ENCODE measurements around the gene FZD8.
A peak's percentile ranks its signal among the peaks of the same experiment; 100 is the strongest.

The FZD8 gene

GRCh38 chr10:35605191-35605590, 36.9 kb downstream of the FZD8 start, which contains the start of gene GJD4:
TSS of gene GJD4 (plus strand) at chr10:35605341. CDS start at chr10:35605568, 227 bp downstream.
- no peak within 1 kb of the TSS for H3K9ac ChIP-seq (ENCODE audit: low read length)

DNA sequence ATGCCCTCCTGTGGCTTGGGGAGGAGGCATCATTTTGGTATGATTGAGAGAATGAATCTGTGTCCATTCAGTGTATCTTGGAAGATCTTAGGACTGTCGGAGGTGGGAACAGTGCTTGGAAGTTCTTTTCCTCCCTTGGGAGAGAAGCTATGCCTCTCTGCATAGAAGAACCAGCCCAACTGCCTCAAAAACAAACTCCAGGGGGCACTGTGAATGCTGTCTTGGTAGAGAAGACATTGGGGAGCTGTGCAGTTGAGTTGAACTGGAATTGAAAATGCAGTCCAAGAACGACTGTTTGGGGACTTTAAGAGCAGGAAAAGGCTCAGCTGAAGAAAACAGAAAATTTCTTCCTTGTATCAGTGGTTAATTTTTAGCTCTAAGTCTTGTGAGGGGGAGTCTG, 41.9 kb downstream of the FZD8 start:
- H3K4me1 ChIP-seq (ENCODE audit: low read length), result no peaks in the 10 kb centered on the region
- no peak overlapping the region for H2AFZ ChIP-seq (ENCODE audit: low read depth, low read length)
- H3K4me3 ChIP-seq (ENCODE audit: low read length), result no peak overlapping the region
- H4K20me1 ChIP-seq (ENCODE audit: insufficient read depth, low read length), result no peaks in the 10 kb centered on the region
- no peak overlapping the region for H3K9ac ChIP-seq (ENCODE audit: low read length)
- H3K4me2 ChIP-seq (ENCODE audit: low read length), result no peak overlapping the region
- no peak overlapping the region for H3K27ac ChIP-seq (ENCODE audit: low read length)
- H3K9me3 ChIP-seq (ENCODE audit: insufficient read depth, low read length), result no peaks in the 10 kb centered on the region
- no peaks in the 10 kb centered on the region for H3K27me3 ChIP-seq (ENCODE audit: low read depth, low read length)
- H3K36me3 ChIP-seq (replicated peaks; ENCODE audit: low read depth, low read length), result no peaks in the 10 kb centered on the region
- TF ChIP-seq CTCF (IDR thresholded peaks at IDR 0.05; ENCODE audit: low read depth, low read length), result peak; percentile 3; the same call in 1 of the 2 replicates
- TF ChIP-seq EZH2phosphoT487 (IDR thresholded peaks at IDR 0.05; ENCODE audit: low read depth), result no peak
- H3K79me2 ChIP-seq (ENCODE audit: low read length), result no peaks in the 10 kb centered on the region

More at GRCh38 chr10:35605191-35605590, 36.9 kb downstream of the FZD8 start, which contains the start of gene GJD4:
- TF ChIP-seq CTCF (IDR thresholded peaks at IDR 0.05; ENCODE audit: low read depth, low read length), result no peak
- no peak for TF ChIP-seq EZH2phosphoT487 (IDR thresholded peaks at IDR 0.05; ENCODE audit: low read depth)
- H3K27me3 ChIP-seq (ENCODE audit: low read depth, low read length), result no peaks in the 10 kb centered on the region
- no peaks in the 10 kb centered on the region for H3K79me2 ChIP-seq (ENCODE audit: low read length)
- no peak within 1 kb of the TSS for H3K27ac ChIP-seq (ENCODE audit: low read length)
- H3K4me3 ChIP-seq (ENCODE audit: low read length), result no peak within 1 kb of the TSS
- no peak within 1 kb of the TSS for H3K4me2 ChIP-seq (ENCODE audit: low read length)
- no peak within 1 kb of the TSS for H2AFZ ChIP-seq (ENCODE audit: low read depth, low read length)
- no peaks in the 10 kb centered on the region for H3K9me3 ChIP-seq (ENCODE audit: insufficient read depth, low read length)
- no peaks in the 10 kb centered on the region for H4K20me1 ChIP-seq (ENCODE audit: insufficient read depth, low read length)
- no peaks in the 10 kb centered on the region for H3K36me3 ChIP-seq (replicated peaks; ENCODE audit: low read depth, low read length)
- H3K4me1 ChIP-seq (ENCODE audit: low read length), result no peaks in the 10 kb centered on the region

DNA sequence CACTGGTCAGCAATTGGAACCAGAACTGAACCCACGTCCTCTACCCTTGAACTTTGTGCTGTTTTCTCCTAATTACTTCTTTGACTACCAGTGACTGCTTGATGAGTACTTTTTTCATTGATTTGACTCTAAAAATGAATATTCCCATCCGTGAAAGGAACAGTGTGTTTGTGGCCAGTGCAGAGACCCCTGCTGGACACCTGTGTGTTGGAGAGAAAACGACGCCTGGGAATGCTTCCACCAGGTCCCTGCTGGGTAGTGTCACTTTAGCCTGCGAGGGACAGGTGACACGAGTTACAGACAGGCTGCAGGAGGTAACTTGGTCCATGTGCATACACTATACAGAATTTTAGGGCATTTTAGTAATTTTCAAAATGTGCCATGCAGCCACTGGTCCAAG, 43.7 kb downstream of the FZD8 start:
- Histone ChIP-seq H3K9ac (ENCODE audit: low read length) (no peak overlapping the region), H3K4me3 (ENCODE audit: low read length) (no peak overlapping the region), H2AFZ (ENCODE audit: low read depth, low read length) (no peak overlapping the region), H3K36me3 (replicated peaks; ENCODE audit: low read depth, low read length) (no peaks in the 10 kb centered on the region), H3K4me2 (ENCODE audit: low read length) (no peak overlapping the region), H4K20me1 (ENCODE audit: insufficient read depth, low read length) (no peaks in the 10 kb centered on the region), H3K9me3 (ENCODE audit: insufficient read depth, low read length) (no peaks in the 10 kb centered on the region), H3K27me3 (ENCODE audit: low read depth, low read length) (no peaks in the 10 kb centered on the region), H3K27ac (ENCODE audit: low read length) (no peak overlapping the region), H3K4me1 (ENCODE audit: low read length) (peaks cover 6% of the 10 kb centered on the region; the same call in 1 of the 2 replicates), H3K79me2 (ENCODE audit: low read length) (no peaks in the 10 kb centered on the region)
- TF ChIP-seq CTCF (IDR thresholded peaks at IDR 0.05; ENCODE audit: low read depth, low read length) (peak; percentile 14; the same call in 1 of the 2 replicates), EZH2phosphoT487 (IDR thresholded peaks at IDR 0.05; ENCODE audit: low read depth) (no peak)

GRCh38 chr10:35595106-35595505, 47.0 kb downstream of the FZD8 start:
- Histone ChIP-seq H3K4me3 (ENCODE audit: low read length) (no peak overlapping the region), H3K9ac (ENCODE audit: low read length) (no peak overlapping the region)

More at GRCh38 chr10:35595106-35595505, 47.0 kb downstream of the FZD8 start:
- Histone ChIP-seq H3K9me3 (ENCODE audit: insufficient read depth, low read length) (no peaks in the 10 kb centered on the region), H3K27ac (ENCODE audit: low read length) (no peak overlapping the region), H4K20me1 (ENCODE audit: insufficient read depth, low read length) (no peaks in the 10 kb centered on the region), H3K4me1 (ENCODE audit: low read length) (peaks cover 6% of the 10 kb centered on the region; the same call in 1 of the 2 replicates), H3K27me3 (ENCODE audit: low read depth, low read length) (no peaks in the 10 kb centered on the region), H3K79me2 (ENCODE audit: low read length) (no peaks in the 10 kb centered on the region), H3K4me2 (ENCODE audit: low read length) (no peak overlapping the region), H3K36me3 (replicated peaks; ENCODE audit: low read depth, low read length) (no peaks in the 10 kb centered on the region), H2AFZ (ENCODE audit: low read depth, low read length) (no peak overlapping the region)
- no peak for TF ChIP-seq EZH2phosphoT487 (IDR thresholded peaks at IDR 0.05; ENCODE audit: low read depth)
- TF ChIP-seq CTCF (IDR thresholded peaks at IDR 0.05; ENCODE audit: low read depth, low read length), result no peak
